Body of pancreas (tissue), 4 donors: ENCODE data around the gene HOXC10. TPM values are rescaled to one million over a fixed set of nuclear protein-coding genes. Genes with fewer than 3 reads are reported as not detected.

Experiments
- ATAC-seq: fragments of 150-250 bp; one replicate; pipeline ENCODE4 v1.9.1; 2016
- DNase-seq, 4 donors: peaks; one replicate each; pipeline ENCODE4 v3.0.0-alpha.2; 2019
- H3K27ac ChIP-seq, 4 donors: fragments of 200-600 bp; sonication (generic); 1 replicate in 3 of 4; 2 replicates in 1 of 4; pipeline versions ENCODE4 v1.5.1 to v1.6.1; 2016 to 2019; ENCODE audit warnings: mild to moderate bottlenecking in 1 of 4, mixed read lengths in 1 of 4, moderate library complexity in 1 of 4
- H3K27me3 ChIP-seq, 2 donors: fragments of 200-600 bp; sonication (generic); one replicate each; pipeline ENCODE4 v1.6.0; 2016; ENCODE audit warnings: mild to moderate bottlenecking in 1 of 2
- H3K36me3 ChIP-seq, 2 donors: fragments of 200-600 bp; sonication (generic); replicated peaks in 1 of 2; 2 replicates each; pipeline ENCODE4 v1.5.1; 2016; ENCODE audit warnings: low read depth in 2 of 2; ENCODE audit not compliant: insufficient read depth in 1 of 2
- H3K4me1 ChIP-seq: fragments of 200-600 bp; sonication (generic); one replicate; pipeline ENCODE4 v1.6.0; 2016
- H3K4me3 ChIP-seq, 2 donors: fragments of 200-600 bp; sonication (generic); 1 replicate in 1 of 2; 2 replicates in 1 of 2; pipeline ENCODE4 v1.5.1; 2016 to 2019
- H3K9me3 ChIP-seq, 3 donors: fragments of 200-600 bp; sonication (generic); 1 replicate in 2 of 3; 2 replicates in 1 of 3; pipeline ENCODE4 v1.5.1; 2016
- POLR2A ChIP-seq, 3 donors: fragments of 450-650 bp; IDR thresholded peaks; one replicate each; pipeline ENCODE4 v1.6.1; 2016; ENCODE audit warnings: antibody characterized with exemption in 3 of 3, mild to moderate bottlenecking in 2 of 3
- WGBS, 2 donors: methylation state at CpG; one replicate each; pipeline ENCODE4 v1.1.5; 2017; 5-methylcytosine and 5-hydroxymethylcytosine counted together
- intact Hi-C: fragments of 100-400 bp; cut with DNase I; formaldehyde crosslinking; loops from one replicate; pipeline ENCODE4 v1.15.1; 2023
- total RNA-seq, 2 donors: library from RNA; depleted of rRNA; stranded (reverse); fragments of >200 nt; gene quantifications; one replicate each; pipeline ENCODE4 v1.1.0, GENCODE V29; 2016
- TF ChIP-seq, protein P1 (sequence below), 7 experiments: fragments of 450-650 bp in 4 of 7; fragments of 200-600 bp in 3 of 7; sonication (generic) in 3 of 7; IDR thresholded peaks; one replicate each; pipeline ENCODE4 v1.5.1; 2016 to 2019; ENCODE audit warnings: antibody characterized with exemption in 7 of 7

HOXC10 gene
- total RNA-seq, 2 donors from 2014 or later = not detected

DNA sequence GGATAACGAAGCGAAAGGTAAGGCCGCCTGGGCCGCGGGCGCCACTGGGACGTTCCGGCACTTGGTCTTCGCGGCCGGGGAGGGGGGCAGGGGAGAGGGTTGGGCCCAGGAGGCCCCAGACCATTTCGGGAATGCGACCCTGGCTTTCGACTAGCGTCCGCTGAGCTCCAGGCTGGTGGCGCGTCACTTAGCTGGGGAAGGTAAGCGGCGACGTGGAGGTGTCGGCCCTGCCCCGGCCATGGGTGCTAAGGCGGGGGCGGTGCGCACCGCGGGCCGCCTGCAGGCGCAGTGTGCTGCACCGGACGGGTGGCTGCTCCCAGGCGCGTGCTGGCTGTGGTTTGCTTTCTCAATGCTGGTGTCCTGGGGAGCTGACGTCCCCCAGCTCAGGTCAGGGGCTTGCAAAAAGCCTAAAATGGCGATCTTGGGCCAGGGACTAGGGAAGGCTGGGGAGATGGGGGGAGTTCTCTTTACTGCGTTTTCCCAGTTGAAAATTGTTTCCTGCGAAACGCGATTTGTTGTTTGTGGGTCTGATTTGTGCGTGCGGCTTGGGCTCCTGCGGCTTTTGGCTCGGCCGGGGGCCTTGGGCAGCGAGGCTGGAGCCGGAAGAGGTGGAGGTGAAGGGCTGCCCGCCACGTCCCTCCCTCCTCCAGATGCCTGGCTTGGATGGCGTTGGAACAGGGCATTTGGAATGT is 1.2 kb downstream of the HOXC10 start:
- DNase-seq (peak in 1 of 4 donors; percentile 25), ATAC-seq (peak; percentile 46)
- intact Hi-C loops = no loop called here
- Histone ChIP-seq H3K27ac (no peak overlapping the region), H3K4me3 (no peak overlapping the region), H3K4me1 (peaks cover 27% of the 10 kb centered on the region), H3K27me3 (peaks cover 0 to 92% of the 10 kb centered on the region in 2 donors), H3K9me3 (no peaks in the 10 kb centered on the region), H3K36me3 (no peaks in the 10 kb centered on the region)
- TF ChIP-seq POLR2A (IDR thresholded peaks at IDR 0.05) = no peak
- TF ChIP-seq, protein P1, sequence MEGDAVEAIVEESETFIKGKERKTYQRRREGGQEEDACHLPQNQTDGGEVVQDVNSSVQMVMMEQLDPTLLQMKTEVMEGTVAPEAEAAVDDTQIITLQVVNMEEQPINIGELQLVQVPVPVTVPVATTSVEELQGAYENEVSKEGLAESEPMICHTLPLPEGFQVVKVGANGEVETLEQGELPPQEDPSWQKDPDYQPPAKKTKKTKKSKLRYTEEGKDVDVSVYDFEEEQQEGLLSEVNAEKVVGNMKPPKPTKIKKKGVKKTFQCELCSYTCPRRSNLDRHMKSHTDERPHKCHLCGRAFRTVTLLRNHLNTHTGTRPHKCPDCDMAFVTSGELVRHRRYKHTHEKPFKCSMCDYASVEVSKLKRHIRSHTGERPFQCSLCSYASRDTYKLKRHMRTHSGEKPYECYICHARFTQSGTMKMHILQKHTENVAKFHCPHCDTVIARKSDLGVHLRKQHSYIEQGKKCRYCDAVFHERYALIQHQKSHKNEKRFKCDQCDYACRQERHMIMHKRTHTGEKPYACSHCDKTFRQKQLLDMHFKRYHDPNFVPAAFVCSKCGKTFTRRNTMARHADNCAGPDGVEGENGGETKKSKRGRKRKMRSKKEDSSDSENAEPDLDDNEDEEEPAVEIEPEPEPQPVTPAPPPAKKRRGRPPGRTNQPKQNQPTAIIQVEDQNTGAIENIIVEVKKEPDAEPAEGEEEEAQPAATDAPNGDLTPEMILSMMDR (IDR thresholded peaks at IDR 0.05) = no peak
- 4 to 5% methylated on average over 16 to 40 of the region's 50 CpGs for WGBS, 2 donors

DNA sequence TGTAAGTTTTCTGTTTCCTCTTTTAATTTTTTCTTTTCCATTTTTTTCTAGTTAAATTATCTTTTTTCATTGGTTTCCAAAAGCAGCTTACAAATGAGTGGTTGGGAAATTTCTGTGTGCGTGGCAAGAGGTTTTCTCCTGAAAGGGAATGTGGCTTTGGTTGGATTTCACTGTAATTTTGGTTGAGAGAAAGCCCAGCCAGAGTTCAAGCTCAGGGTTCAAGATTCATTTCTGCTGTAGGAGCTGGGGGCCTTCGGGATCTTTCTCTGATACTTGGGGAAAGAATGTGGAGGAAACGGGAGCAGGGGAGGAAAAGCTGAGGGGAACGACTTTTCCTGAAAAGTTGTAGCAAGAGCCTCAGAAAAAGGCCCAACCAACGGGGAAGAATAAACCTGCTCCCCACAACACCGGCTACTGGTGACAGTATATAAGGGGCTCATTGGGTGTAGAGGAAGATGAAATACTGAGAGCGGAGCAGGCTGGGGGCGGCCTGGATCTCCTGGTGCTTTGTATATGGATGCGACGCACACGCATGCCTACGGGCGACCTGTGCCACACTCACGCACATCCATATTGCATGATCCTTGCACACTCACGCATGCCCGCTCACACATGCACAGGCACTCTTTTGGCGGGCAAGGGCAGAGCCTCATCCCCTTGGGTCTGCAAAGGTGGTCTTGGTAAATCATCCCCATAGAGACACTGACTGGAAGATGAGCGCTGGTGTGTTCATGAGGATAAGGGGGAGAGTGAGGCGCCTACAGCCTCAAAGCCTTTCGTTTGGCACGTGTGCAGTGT is 1.9 kb downstream of the HOXC10 start:
- ATAC-seq (no peak), DNase-seq (no peak)
- intact Hi-C loops = no loop called here
- WGBS, 2 donors = 16 to 19% methylated on average over 18 to 21 of the region's 21 CpGs
- no peak overlapping the region for H3K27ac ChIP-seq
- H3K4me1 ChIP-seq = peaks cover 27% of the 10 kb centered on the region
- no peaks in the 10 kb centered on the region for H3K9me3 ChIP-seq
- H3K4me3 ChIP-seq = no peak overlapping the region
- H3K27me3 ChIP-seq = peaks cover 0 to 89% of the 10 kb centered on the region in 2 donors
- H3K36me3 ChIP-seq = no peaks in the 10 kb centered on the region
- TF ChIP-seq, protein P1 (IDR thresholded peaks at IDR 0.05) = no peak
- no peak for TF ChIP-seq POLR2A (IDR thresholded peaks at IDR 0.05)

DNA sequence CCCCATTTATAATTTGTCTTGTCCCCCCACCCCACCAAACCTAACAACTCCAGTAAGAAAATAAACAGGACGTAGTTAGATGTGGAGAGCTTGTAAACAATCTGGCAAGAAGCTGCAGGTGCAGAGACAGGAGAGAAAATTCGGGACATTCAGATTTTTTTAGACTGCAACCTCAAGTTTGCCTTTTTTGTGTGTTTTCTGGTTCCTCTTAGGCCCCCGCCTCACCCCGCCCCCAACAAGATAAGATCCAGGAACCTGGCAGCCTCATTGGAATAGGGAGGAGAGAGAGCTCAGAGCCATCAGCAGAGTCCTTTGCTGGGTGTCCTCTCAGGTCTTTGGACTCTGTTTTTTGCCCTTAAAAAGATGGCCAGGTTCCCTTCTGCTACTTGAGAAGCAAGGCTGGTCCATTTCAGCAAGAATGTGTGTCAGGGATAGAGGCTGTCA is 2.9 kb downstream of the HOXC10 start:
- WGBS, 2 donors = 7 to 11% methylated on average over 4 of the region's 4 CpGs
- Histone ChIP-seq H3K36me3 (no peaks in the 10 kb centered on the region), H3K4me3 (no peak overlapping the region), H3K4me1 (peaks cover 27% of the 10 kb centered on the region), H3K27ac (no peak overlapping the region), H3K9me3 (no peaks in the 10 kb centered on the region), H3K27me3 (peaks cover 0 to 80% of the 10 kb centered on the region in 2 donors)
- DNase-seq (no peak), ATAC-seq (no peak)
- intact Hi-C loops = no loop called here
- no peak for TF ChIP-seq POLR2A (IDR thresholded peaks at IDR 0.05)
- TF ChIP-seq, protein P1 (IDR thresholded peaks at IDR 0.05) = no peak

DNA sequence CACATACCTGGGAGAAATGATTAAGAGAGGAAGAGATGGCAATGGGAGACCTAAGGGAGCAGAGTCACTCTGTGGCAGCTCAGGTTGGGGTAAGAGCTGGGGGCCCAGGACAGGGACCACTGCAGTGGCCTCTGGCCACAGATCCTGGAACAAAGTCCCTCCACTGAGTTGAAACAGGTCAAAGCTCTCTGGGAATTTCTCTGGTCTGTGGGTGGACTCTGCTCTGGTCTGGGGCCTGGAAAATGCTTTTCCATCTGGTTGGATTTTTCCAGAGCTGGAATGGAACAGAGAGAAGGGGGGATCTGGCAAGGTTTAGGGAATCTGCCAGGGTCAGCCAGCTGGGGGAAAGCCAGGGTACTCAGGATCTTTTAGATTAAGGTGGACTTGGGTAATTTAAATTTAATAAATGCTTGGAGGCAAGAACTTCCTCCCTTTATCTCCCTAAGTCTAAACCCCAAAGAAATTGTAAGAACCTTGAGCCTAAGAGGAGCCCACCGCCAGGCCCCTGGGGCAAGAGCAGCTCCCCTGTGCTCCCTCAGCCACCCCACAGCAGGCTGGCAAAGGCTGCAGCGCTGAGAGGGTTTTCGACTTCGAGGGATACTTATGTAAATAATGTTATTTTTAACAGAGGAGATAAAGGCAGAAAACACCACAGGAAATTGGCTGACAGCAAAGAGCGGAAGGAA is 3.7 kb downstream of the HOXC10 start:
- intact Hi-C loops = no loop called here
- Histone ChIP-seq H3K27me3 (peaks cover 3 to 78% of the 10 kb centered on the region in 2 donors), H3K36me3 (no peaks in the 10 kb centered on the region), H3K4me1 (peaks cover 27% of the 10 kb centered on the region), H3K9me3 (no peaks in the 10 kb centered on the region), H3K4me3 (no peak overlapping the region), H3K27ac (no peak overlapping the region)
- DNase-seq = no peak
- ATAC-seq = no peak
- WGBS, 2 donors = 8 to 18% methylated on average over 5 of the region's 5 CpGs
- TF ChIP-seq, protein P1 (IDR thresholded peaks at IDR 0.05) = no peak
- TF ChIP-seq POLR2A (IDR thresholded peaks at IDR 0.05) = no peak
